HG03575 (cell line): ENCODE results near the gene OLFM2.

ENCODE experiments used
- ATAC-seq: cut with Tn5 transposase; IDR thresholded peaks from one replicate; pipeline ENCODE4 v1.9.1; 2021; ENCODE audit not compliant: unreplicated experiment, insufficient number of reproducible peaks, low FRiP score; ENCODE audit errors: extremely low read depth

Gene OLFM2

DNA sequence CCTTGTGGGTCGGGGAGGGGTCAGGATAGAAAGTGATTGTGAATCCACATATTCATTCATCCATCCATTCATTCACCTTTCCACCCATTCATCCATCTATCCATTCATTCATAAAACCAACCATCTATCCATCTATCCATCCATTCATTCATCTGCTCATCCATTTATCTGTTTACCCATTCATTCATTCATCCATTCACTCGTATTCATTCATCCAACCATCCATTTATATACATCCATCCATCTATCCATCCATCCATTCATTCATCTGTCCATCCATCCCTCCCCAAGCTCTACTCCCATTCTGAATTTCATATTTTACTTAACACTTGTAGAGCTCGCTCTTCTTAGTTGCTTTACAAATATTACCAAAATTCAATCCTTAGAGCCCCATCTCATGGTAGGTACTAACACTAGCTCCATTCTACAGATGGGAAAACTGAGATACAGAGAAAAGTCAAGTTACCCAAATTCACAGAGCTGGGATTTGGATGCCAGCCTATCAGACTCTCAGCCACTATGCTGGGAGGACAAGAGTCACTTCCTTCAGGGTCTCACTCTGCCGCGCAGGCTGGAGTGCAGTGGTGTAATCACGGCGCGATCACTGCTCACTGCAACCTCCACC, 63.6 kb downstream of the OLFM2 start:
- ATAC-seq: no peak

GRCh38 chr19:9871626-9872338, 64.5 kb downstream of the OLFM2 start:
- no peak for ATAC-seq

DNA sequence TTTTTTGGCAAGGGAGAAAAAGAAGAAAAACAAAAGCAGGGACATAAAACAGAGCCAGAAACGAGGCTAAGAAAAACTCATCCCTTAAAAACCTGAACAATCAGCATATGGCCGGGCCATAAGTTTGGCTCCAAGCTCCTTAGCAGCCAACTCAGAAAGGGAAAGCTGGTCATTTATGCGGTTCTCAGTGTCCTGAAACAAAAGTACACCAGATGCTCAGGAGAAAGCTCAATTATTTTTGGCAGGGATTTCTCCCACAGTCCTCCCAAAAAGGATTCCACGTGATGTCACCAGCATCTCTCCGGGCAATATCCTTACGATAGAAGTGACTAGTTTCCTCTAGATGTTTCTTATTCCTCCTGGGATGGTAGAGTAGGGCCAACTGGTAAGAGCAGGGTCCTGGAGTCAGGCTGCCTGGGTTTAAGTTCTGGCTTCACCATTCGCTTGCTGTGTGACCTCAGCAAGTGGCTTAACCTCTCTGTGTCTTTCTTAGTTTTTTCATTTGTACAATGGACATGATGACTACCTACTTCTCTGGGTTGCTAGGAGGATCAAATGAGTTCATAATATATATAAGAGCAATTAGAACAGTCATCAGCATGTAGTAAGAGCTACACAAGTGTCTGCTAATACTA, 67.2 kb downstream of the OLFM2 start:
- ATAC-seq: no peak

GRCh38 chr19:9865732-9866501, 70.4 kb downstream of the OLFM2 start:
- ATAC-seq: no peak

GRCh38 chr19:9863759-9864158, 72.6 kb downstream of the OLFM2 start:
- ATAC-seq: no peak

DNA sequence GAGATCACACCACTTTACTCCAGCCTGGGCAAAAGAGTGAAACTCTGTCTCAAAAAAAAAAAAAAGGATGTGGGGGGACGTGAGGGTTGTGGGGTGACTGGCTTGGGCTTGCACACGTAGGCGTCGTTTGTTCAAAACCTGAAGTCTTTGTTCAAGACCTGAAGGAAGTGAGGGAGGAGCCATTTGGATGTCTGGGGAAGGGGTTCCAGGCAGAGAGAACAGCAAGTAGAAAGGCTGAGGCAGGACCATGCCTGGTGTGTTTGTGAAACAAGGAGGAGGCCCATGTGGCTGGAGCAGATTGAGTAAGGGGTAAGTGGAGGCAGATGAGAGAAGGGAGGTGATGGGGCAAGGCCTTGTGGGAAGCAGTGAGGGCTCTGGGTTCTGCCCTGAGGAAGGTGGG, 73.4 kb downstream of the OLFM2 start:
- no peak for ATAC-seq

GRCh38 chr19:9861503-9861902, 74.8 kb downstream of the OLFM2 start:
- ATAC-seq: no peak

GRCh38 chr19:9860407-9860806, 75.9 kb downstream of the OLFM2 start:
- no peak for ATAC-seq

DNA sequence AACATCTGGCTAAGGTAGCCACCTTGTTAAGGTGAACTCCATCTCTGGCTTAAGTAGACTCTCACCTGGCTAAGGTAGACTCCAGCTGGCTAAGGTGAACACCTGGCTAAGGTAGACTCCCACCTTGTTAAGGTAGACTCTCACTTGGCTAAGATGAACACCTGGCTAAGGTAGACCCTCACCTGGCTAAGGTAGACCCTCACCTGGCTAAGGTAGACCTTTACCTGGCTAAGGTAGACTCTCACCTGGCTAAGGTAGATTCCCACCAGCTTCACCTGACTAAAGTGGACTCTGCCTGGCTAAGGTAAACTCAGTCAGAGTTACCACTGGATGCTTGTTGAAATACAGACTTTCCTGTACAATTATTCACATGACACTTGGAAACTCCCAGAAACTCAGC, 77.5 kb downstream of the OLFM2 start:
- ATAC-seq: no peak

GRCh38 chr19:9857920-9858746, 78.2 kb downstream of the OLFM2 start:
- no peak for ATAC-seq

GRCh38 chr19:9857076-9857721, 79.1 kb downstream of the OLFM2 start:
- ATAC-seq: no peak

DNA sequence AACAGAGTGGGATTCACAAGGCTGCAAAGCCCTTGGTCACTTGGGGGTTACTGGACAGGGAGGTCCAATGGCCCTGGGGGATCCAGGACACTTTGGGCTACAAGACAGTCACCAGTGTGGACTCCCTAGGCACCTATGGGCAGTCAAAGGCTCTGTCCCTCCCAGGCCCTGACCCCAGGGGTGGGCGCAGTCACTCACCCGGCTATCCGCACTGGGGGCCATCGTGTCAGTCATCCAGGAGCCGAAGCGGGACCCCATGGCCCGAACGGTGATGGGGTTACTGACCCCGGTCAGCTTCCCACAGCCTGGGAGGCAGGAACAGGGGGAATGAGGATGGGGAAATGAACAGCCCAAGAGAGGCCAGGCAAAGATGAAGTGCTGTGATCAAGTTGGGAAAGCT, 79.7 kb downstream of the OLFM2 start:
- no peak for ATAC-seq

- ATAC-seq: no peak
These were observed 82.0 kb downstream of the OLFM2 start for GRCh38 chr19:9854282-9854846.

DNA sequence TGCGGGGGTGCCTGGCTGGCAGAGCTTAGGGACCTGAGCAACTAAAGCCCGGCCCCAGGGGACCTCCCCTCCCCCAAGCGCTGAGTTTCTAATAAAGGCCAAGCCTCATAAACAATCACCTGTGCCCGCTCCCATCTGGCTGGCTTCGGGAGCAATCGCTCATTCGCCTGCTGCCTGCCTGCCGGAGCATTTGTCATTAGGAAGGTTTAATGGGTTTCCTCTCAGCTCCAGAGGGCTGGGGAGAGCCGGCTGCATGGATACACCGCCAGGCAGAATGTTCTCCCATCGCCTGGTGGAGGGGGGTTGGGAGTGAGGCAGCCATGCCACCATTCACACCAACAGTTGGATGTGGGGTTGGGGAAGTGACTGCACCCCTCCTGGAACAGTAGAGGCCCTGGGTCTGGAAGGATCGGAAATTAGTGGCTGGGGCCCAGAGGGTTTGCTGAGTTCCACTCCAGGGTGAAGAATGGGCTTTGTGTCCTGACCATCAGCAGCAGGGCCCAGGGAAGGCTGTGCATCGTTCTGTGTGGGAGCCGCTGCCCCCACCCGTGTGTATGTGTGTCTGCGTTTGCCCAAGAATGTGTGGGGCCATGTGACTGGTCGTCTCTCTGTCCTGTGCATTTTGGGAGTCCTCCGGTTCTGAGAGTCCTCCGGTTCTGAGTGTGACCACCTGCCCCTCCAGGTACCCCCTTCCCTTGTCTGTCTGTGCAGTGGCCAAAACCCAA, 85.9 kb downstream of the OLFM2 start:
- no peak for ATAC-seq

DNA sequence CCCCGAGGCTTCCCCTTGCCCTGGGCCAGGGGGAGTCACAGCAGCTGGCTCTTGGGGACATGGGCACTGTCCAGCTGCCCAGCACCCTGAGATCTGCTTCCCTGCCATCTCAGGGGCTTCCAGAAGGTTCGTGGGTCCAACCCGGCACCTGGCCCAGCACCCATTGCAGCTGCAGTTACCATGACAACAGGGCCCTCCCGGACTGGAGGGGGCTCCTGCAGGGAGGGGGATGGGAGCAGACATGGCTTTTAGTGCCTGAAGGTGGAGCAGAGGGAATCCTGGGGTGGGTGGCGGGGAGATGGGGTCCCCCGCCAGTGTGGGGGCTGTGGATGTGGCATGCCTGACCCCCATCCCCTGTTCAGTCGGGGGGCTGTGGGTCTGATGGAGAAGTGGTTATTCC, 86.5 kb downstream of the OLFM2 start:
- no peak for ATAC-seq

DNA sequence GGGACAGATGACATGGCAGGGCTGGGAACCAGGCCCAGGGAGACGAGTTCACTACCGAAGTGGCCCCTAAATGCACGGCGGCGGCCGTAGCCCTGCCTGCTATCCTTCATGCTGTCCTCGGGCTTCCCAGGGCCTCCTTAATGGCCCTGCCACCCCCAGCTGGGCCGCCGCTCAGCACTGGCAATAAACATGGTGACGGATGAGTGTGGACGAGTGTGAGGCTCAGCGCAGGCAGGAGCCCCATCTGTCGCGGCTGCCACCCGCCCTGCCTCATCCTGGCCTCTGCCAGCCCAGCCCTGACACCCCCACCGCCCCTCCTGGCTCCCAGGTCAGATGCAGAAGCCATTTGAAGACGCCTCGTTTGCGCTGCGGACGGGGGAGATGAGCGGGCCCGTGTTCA, 87.6 kb downstream of the OLFM2 start:
- ATAC-seq: no peak

DNA sequence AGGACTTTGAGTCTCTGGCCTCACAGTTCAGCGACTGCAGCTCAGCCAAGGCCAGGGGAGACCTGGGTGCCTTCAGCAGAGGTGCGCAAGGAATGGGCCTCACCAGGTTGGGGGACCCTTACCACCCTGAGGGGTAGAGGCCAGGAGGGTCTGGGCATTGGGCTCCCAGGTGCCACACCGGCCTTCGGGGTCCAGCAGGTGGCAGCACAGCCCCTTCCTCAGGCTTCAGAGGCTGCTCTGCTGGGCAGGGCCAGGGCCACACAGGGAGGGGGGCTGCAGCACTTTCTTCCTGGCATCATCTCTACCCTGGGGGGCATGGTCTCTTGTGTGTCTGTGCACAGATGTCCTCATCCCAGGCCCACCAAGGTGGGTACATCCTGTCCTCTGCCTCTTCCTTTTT, 88.3 kb downstream of the OLFM2 start:
- ATAC-seq: no peak
